ENCODE results near the gene SRP19. TPM values are rescaled to one million over a fixed set of nuclear protein-coding genes. Genes with fewer than 3 reads are reported as not detected.

Gene SRP19
- 85.6 TPM for polyA plus RNA-seq (2013, experiment 1 of 2)
- polyA plus RNA-seq (2013, experiment 2 of 2): 89.0 TPM

DNA sequence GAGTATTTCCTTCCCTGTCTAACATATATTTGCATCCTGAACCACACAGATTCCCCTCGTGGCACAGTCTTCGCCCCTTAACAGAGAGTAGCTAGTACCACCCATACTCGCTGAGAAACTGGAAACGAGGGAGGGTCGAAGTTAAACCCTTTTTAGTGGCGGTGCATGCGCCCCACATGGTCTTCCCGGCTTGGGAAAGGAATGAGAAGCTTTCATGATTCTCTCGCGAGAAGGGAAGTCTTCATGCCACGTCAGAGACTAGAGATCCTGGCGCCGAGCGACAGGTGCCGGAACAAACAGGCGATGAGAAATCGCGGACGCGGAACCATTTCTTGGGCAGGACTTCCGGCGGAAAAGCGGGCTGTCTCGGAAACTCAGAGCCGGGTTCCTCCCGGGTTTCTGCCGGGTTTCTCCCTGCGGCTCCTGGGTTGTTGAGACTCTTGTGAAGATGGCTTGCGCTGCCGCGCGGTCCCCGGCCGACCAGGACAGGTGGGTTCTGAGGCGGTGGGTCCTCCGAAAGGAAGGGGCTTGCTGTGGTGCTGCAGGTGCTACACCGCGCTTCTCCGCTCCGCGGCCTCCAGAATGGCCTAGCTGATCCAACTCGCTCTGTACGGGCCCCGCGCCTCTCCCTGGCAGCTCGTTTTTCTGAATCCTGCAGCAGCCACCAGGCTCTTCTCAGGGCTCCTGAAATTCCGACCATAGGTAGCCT, at the start of gene SRP19:
Gene SRP19 (plus strand): TSS at position 359 of the 709 bp plus-strand sequence. CDS start 90 bp downstream, at position 449.
- peaks cover 3 to 11% of the 10 kb centered on the region in 2 donors for H3K4me1 ChIP-seq (ENCODE audit: control insufficient read depth in 2 of 2, insufficient read depth in 1 of 2, low read depth in 1 of 2, low read length in 2 of 2)
- H3K4ac ChIP-seq (ENCODE audit: low read length): no peak within 1 kb of the TSS
- no peak within 1 kb of the TSS for H2BK12ac ChIP-seq (ENCODE audit: low read length)

DNA sequence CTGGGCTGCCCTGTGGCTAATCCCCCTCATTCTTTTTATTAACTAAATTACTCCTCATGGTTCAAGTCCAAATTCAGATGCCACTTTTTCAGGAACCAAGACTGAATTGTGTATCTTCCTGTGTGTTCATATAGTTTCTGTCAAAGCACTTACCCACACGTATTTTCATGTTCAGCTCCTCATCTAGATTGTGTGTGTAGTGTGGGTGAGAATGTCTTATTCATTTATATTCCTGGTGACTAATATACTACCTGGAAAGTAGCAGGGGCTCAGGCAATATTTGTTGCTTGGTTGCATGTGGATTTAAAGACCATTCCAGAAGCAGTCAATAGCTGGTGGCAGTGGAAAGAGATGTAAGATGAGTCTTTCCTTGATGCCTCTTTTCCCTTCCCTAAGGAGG, 48.5 kb upstream of the SRP19 start:
- H3K79me1 ChIP-seq (ENCODE audit: low read depth, low read length): no peaks in the 10 kb centered on the region
- no peak overlapping the region for H3K4me2 ChIP-seq (ENCODE audit: insufficient read depth, low read length, poor library complexity, severe bottlenecking)
- no peak overlapping the region for H2BK15ac ChIP-seq (ENCODE audit: low read length)
- H3K27ac ChIP-seq (replicated peaks; ENCODE audit: low read length): no peak overlapping the region
- no CpG with 5 or more reads among the region's 1 CpG for WGBS, 2 donors (ENCODE audit: extremely low coverage in 2 of 2, insufficient read length in 2 of 2, insufficient replicate concordance in 1 of 2)
- H3K9ac ChIP-seq (ENCODE audit: low read depth, low read length, poor library complexity): no peak overlapping the region
- H2BK5ac ChIP-seq (ENCODE audit: low read length): no peak overlapping the region
- peaks cover 7 to 41% of the 10 kb centered on the region in 2 donors for H3K36me3 ChIP-seq (replicated peaks in 1 of 2; ENCODE audit: control insufficient read depth in 2 of 2, insufficient read depth in 2 of 2, low read length in 2 of 2)
- no peaks in the 10 kb centered on the region for H3K9me3 ChIP-seq (replicated peaks in 1 of 2; ENCODE audit: control insufficient read depth in 2 of 2, insufficient read depth in 1 of 2, low read depth in 1 of 2, low read length in 2 of 2)
- no peak overlapping the region for H4K91ac ChIP-seq (ENCODE audit: low read depth, low read length, poor library complexity)
- no peak overlapping the region for H2AFZ ChIP-seq (ENCODE audit: low read length)
- no peak overlapping the region for H3K4ac ChIP-seq (ENCODE audit: low read length)
- no peak overlapping the region for H2AK5ac ChIP-seq (ENCODE audit: low read depth, low read length)
- H4K8ac ChIP-seq (ENCODE audit: low read depth, low read length): no peak overlapping the region
- DNase-seq (ENCODE audit: low spot score): no peak
- no peak overlapping the region for H3K23ac ChIP-seq (ENCODE audit: low read depth, low read length, poor library complexity)
- no peak overlapping the region for H3K14ac ChIP-seq (ENCODE audit: low read length)
- H2BK120ac ChIP-seq (ENCODE audit: low read depth, low read length): no peak overlapping the region
- no peaks in the 10 kb centered on the region for H3K27me3 ChIP-seq (ENCODE audit: control insufficient read depth in 3 of 3, insufficient read depth in 3 of 3, low read depth in 1 of 3, low read length in 3 of 3)
- H3K18ac ChIP-seq (ENCODE audit: low read length): no peak overlapping the region
- H3K4me3 ChIP-seq (ENCODE audit: low read length in 2 of 2): no peak overlapping the region
- no peak overlapping the region for H2BK12ac ChIP-seq (ENCODE audit: low read length)
- H3K4me1 ChIP-seq (ENCODE audit: control insufficient read depth in 2 of 2, insufficient read depth in 1 of 2, low read depth in 1 of 2, low read length in 2 of 2): no peaks in the 10 kb centered on the region

More for the DNA sequence above, at the start of gene SRP19:
- Histone ChIP-seq H3K27me3 (ENCODE audit: control insufficient read depth in 3 of 3, insufficient read depth in 3 of 3, low read depth in 1 of 3, low read length in 3 of 3) (no peaks in the 10 kb centered on the region), H2BK15ac (ENCODE audit: low read length) (no peak within 1 kb of the TSS), H3K27ac (replicated peaks; ENCODE audit: low read length) (no peak within 1 kb of the TSS), H2BK5ac (ENCODE audit: low read length) (no peak within 1 kb of the TSS), H3K23ac (ENCODE audit: low read depth, low read length, poor library complexity) (peak within 1 kb of the TSS; percentile 21), H2AFZ (ENCODE audit: low read length) (peak within 1 kb of the TSS; percentile 91), H3K4me3 (ENCODE audit: low read length in 2 of 2) (peak within 1 kb of the TSS; percentile 75 to 89), H3K9ac (ENCODE audit: low read depth, low read length, poor library complexity) (peak within 1 kb of the TSS; percentile 92), H3K9me3 (replicated peaks in 1 of 2; ENCODE audit: control insufficient read depth in 2 of 2, insufficient read depth in 1 of 2, low read depth in 1 of 2, low read length in 2 of 2) (no peaks in the 10 kb centered on the region), H3K36me3 (replicated peaks in 1 of 2; ENCODE audit: control insufficient read depth in 2 of 2, insufficient read depth in 2 of 2, low read length in 2 of 2) (peaks cover 4 to 38% of the 10 kb centered on the region in 2 donors), H4K8ac (ENCODE audit: low read depth, low read length) (no peak within 1 kb of the TSS), H3K79me1 (ENCODE audit: low read depth, low read length) (no peaks in the 10 kb centered on the region), H3K18ac (ENCODE audit: low read length) (peak within 1 kb of the TSS; percentile 85), H2AK5ac (ENCODE audit: low read depth, low read length) (no peak within 1 kb of the TSS), H2BK120ac (ENCODE audit: low read depth, low read length) (no peak within 1 kb of the TSS), H3K4me2 (ENCODE audit: insufficient read depth, low read length, poor library complexity, severe bottlenecking) (peak within 1 kb of the TSS; percentile 51), H4K91ac (ENCODE audit: low read depth, low read length, poor library complexity) (no peak within 1 kb of the TSS), H3K14ac (ENCODE audit: low read length) (no peak within 1 kb of the TSS)
- WGBS, 2 donors (ENCODE audit: extremely low coverage in 2 of 2, insufficient read length in 2 of 2, insufficient replicate concordance in 1 of 2): no CpG with 5 or more reads among the region's 47 CpGs
- peak; percentile 88 for DNase-seq (ENCODE audit: low spot score)

DNA sequence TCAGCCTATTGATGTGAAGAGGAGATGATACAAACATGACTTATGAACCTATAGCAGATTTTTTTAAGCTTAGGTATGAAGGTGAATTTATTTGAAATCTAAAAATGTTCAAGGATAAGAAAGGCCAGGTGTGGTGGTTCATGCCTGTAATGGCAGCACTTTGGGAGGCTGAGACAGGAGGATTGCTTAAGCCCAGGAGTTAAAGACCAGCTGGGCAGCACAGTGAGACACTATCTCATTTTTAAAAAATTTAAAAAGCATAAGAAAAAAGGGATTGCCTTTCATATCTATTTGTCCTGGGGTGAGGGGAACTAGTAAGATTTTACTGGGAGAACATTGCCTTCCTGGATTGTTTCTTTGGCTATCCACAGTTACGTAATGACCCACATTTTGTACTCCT, 40.8 kb upstream of the SRP19 start:
- Histone ChIP-seq H3K4me1 (ENCODE audit: control insufficient read depth in 2 of 2, insufficient read depth in 1 of 2, low read depth in 1 of 2, low read length in 2 of 2) (no peaks in the 10 kb centered on the region), H3K14ac (ENCODE audit: low read length) (no peak overlapping the region), H3K18ac (ENCODE audit: low read length) (no peak overlapping the region), H3K4ac (ENCODE audit: low read length) (no peak overlapping the region), H3K9me3 (replicated peaks in 1 of 2; ENCODE audit: control insufficient read depth in 2 of 2, insufficient read depth in 1 of 2, low read depth in 1 of 2, low read length in 2 of 2) (no peaks in the 10 kb centered on the region), H2AK5ac (ENCODE audit: low read depth, low read length) (no peak overlapping the region), H3K79me1 (ENCODE audit: low read depth, low read length) (no peaks in the 10 kb centered on the region), H2BK5ac (ENCODE audit: low read length) (no peak overlapping the region), H4K8ac (ENCODE audit: low read depth, low read length) (no peak overlapping the region), H3K9ac (ENCODE audit: low read depth, low read length, poor library complexity) (no peak overlapping the region), H3K4me2 (ENCODE audit: insufficient read depth, low read length, poor library complexity, severe bottlenecking) (no peak overlapping the region), H3K36me3 (replicated peaks in 1 of 2; ENCODE audit: control insufficient read depth in 2 of 2, insufficient read depth in 2 of 2, low read length in 2 of 2) (peaks cover 16 to 77% of the 10 kb centered on the region in 2 donors), H2AFZ (ENCODE audit: low read length) (no peak overlapping the region), H4K91ac (ENCODE audit: low read depth, low read length, poor library complexity) (no peak overlapping the region), H2BK12ac (ENCODE audit: low read length) (no peak overlapping the region), H3K27me3 (ENCODE audit: control insufficient read depth in 3 of 3, insufficient read depth in 3 of 3, low read depth in 1 of 3, low read length in 3 of 3) (no peaks in the 10 kb centered on the region), H3K4me3 (ENCODE audit: low read length in 2 of 2) (no peak overlapping the region), H2BK15ac (ENCODE audit: low read length) (no peak overlapping the region), H3K27ac (replicated peaks; ENCODE audit: low read length) (no peak overlapping the region), H2BK120ac (ENCODE audit: low read depth, low read length) (no peak overlapping the region), H3K23ac (ENCODE audit: low read depth, low read length, poor library complexity) (no peak overlapping the region)
- no CpG with 5 or more reads among the region's 1 CpG for WGBS, 2 donors (ENCODE audit: extremely low coverage in 2 of 2, insufficient read length in 2 of 2, insufficient replicate concordance in 1 of 2)
- no peak for DNase-seq (ENCODE audit: low spot score)

GRCh38 chr5:112822456-112822855, 38.6 kb upstream of the SRP19 start:
- H3K9me3 ChIP-seq (replicated peaks in 1 of 2; ENCODE audit: control insufficient read depth in 2 of 2, insufficient read depth in 1 of 2, low read depth in 1 of 2, low read length in 2 of 2): no peaks in the 10 kb centered on the region
- no peak overlapping the region for H4K8ac ChIP-seq (ENCODE audit: low read depth, low read length)
- H2BK120ac ChIP-seq (ENCODE audit: low read depth, low read length): no peak overlapping the region
- peaks cover 11 to 83% of the 10 kb centered on the region in 2 donors for H3K36me3 ChIP-seq (replicated peaks in 1 of 2; ENCODE audit: control insufficient read depth in 2 of 2, insufficient read depth in 2 of 2, low read length in 2 of 2)
- H3K27me3 ChIP-seq (ENCODE audit: control insufficient read depth in 3 of 3, insufficient read depth in 3 of 3, low read depth in 1 of 3, low read length in 3 of 3): no peaks in the 10 kb centered on the region
- H3K79me1 ChIP-seq (ENCODE audit: low read depth, low read length): no peaks in the 10 kb centered on the region
- no peak overlapping the region for H3K4me3 ChIP-seq (ENCODE audit: low read length in 2 of 2)
- no peak overlapping the region for H2BK15ac ChIP-seq (ENCODE audit: low read length)
- DNase-seq (ENCODE audit: low spot score): no peak
- no peak overlapping the region for H3K14ac ChIP-seq (ENCODE audit: low read length)
- no peak overlapping the region for H2AFZ ChIP-seq (ENCODE audit: low read length)
- no peak overlapping the region for H4K91ac ChIP-seq (ENCODE audit: low read depth, low read length, poor library complexity)
- H2BK5ac ChIP-seq (ENCODE audit: low read length): no peak overlapping the region
- H3K27ac ChIP-seq (replicated peaks; ENCODE audit: low read length): no peak overlapping the region
- H3K4ac ChIP-seq (ENCODE audit: low read length): no peak overlapping the region
- no peaks in the 10 kb centered on the region for H3K4me1 ChIP-seq (ENCODE audit: control insufficient read depth in 2 of 2, insufficient read depth in 1 of 2, low read depth in 1 of 2, low read length in 2 of 2)
- no peak overlapping the region for H2BK12ac ChIP-seq (ENCODE audit: low read length)
- H3K18ac ChIP-seq (ENCODE audit: low read length): no peak overlapping the region
- no CpG with 5 or more reads among the region's 4 CpGs for WGBS, 2 donors (ENCODE audit: extremely low coverage in 2 of 2, insufficient read length in 2 of 2, insufficient replicate concordance in 1 of 2)
- no peak overlapping the region for H3K23ac ChIP-seq (ENCODE audit: low read depth, low read length, poor library complexity)
- no peak overlapping the region for H2AK5ac ChIP-seq (ENCODE audit: low read depth, low read length)
- H3K4me2 ChIP-seq (ENCODE audit: insufficient read depth, low read length, poor library complexity, severe bottlenecking): no peak overlapping the region
- no peak overlapping the region for H3K9ac ChIP-seq (ENCODE audit: low read depth, low read length, poor library complexity)
